Endothelial cell of umbilical vein (primary cell): ENCODE measurements around the gene C1QTNF5. TPM values are rescaled to one million over a fixed set of nuclear protein-coding genes. Genes with fewer than 3 reads are reported as not detected.

Experiments
- BruUV-seq: library from RNA; stranded (reverse); fragments of 400-500 nt; replicated peaks from 2 replicates; lab custom pipeline; 2021; lab: Mats Ljungman, UMichigan
- CTCF ChIA-PET: fragments of 300-600, 350-600 bp; sonication (Branson Sonifier 250); formaldehyde crosslinking; loops from one replicate; lab custom pipeline; 2021; ENCODE audit warnings: antibody characterized with exemption, inconsistent platforms; lab: Charles Lee
- POLR2A ChIA-PET: fragments of 300-600, 350-600 bp; sonication (Branson Sonifier 250); formaldehyde crosslinking; loops from one replicate; lab custom pipeline; 2021; ENCODE audit warnings: antibody characterized with exemption, inconsistent platforms; lab: Charles Lee
- DNase-seq: peaks from one replicate; pipeline ENCODE4 v3.0.0-alpha.2; 2011; ENCODE audit warnings: low read depth, low spot score
- FAIRE-seq: peaks from 2 replicates; lab custom pipeline; 2011; peaks lifted over from hg19 to GRCh38; lab: Jason Lieb, UNC
- H2AFZ ChIP-seq: 2 replicates; pipeline ENCODE4 v1.6.0; 2012; ENCODE audit warnings: low read depth, low read length, control low read depth, inconsistent platforms
- H3K27ac ChIP-seq: 2 replicates; pipeline ENCODE4 v1.5.1; 2011; ENCODE audit warnings: low read depth, mild to moderate bottlenecking, control low read depth, low read length, moderate library complexity; ENCODE audit not compliant: insufficient read depth
- H3K27me3 ChIP-seq, 2 experiments: 2 replicates each; pipeline versions ENCODE4 v1.6.0 to v1.6.1; 2011; ENCODE audit warnings: low read length in 2 of 2, mixed read lengths in 1 of 2; ENCODE audit not compliant: control insufficient read depth in 2 of 2, insufficient read depth in 2 of 2
- H3K36me3 ChIP-seq, 2 experiments: 2 replicates in 1 of 2; 3 replicates in 1 of 2; pipeline ENCODE4 v1.5.1; 2011; ENCODE audit warnings: low read length in 2 of 2, mild to moderate bottlenecking in 1 of 2, moderate library complexity in 1 of 2; ENCODE audit not compliant: control insufficient read depth in 2 of 2, insufficient read depth in 2 of 2; ENCODE audit errors: extremely low read depth in 1 of 2
- H3K4me1 ChIP-seq: 3 replicates; pipeline ENCODE4 v1.5.1; 2011; ENCODE audit warnings: mild to moderate bottlenecking, low read length; ENCODE audit not compliant: control insufficient read depth, insufficient read depth; ENCODE audit errors: extremely low read depth
- H3K4me2 ChIP-seq: 2 replicates; pipeline ENCODE4 v1.6.1; 2011; ENCODE audit warnings: low read length, control low read depth, mixed read lengths; ENCODE audit not compliant: insufficient read depth
- H3K4me3 ChIP-seq, 3 experiments: fragments of 200-600 bp in 1 of 3; sonication (generic), shearing (Covaris generic) in 1 of 3; replicated peaks in 1 of 3; 2 replicates each; pipeline ENCODE4 v1.5.1; 2011 to 2016; ENCODE audit warnings: control low read depth in 3 of 3, low read length in 3 of 3, mild to moderate bottlenecking in 2 of 3, inconsistent platforms in 1 of 3, low read depth in 1 of 3, moderate library complexity in 1 of 3; ENCODE audit not compliant: insufficient read depth in 1 of 3
- H3K79me2 ChIP-seq: 2 replicates; pipeline ENCODE4 v1.6.0; 2012; ENCODE audit warnings: low read length, inconsistent platforms; ENCODE audit not compliant: control insufficient read depth, insufficient read depth
- H3K9ac ChIP-seq: replicated peaks from 2 replicates; pipeline ENCODE3; 2011; ENCODE audit warnings: low read length, control low read depth; ENCODE audit not compliant: insufficient read depth; ENCODE audit errors: extremely low read depth
- H3K9me1 ChIP-seq: replicated peaks from 3 replicates; pipeline ENCODE4 v1.6.0; 2011; ENCODE audit warnings: mild to moderate bottlenecking, low read length; ENCODE audit not compliant: control insufficient read depth, insufficient read depth; ENCODE audit errors: extremely low read depth
- H3K9me3 ChIP-seq: replicated peaks from 2 replicates; pipeline ENCODE4 v1.5.1; 2012; ENCODE audit warnings: low read length, inconsistent platforms; ENCODE audit not compliant: control insufficient read depth, insufficient read depth
- H4K20me1 ChIP-seq: replicated peaks from 2 replicates; pipeline ENCODE3; 2011; ENCODE audit warnings: mild to moderate bottlenecking, low read length; ENCODE audit not compliant: control insufficient read depth, insufficient read depth; ENCODE audit errors: extremely low read depth
- CTCF ChIP-seq, 2 donors: IDR thresholded peaks; 1 replicate in 1 of 2; 2 replicates in 1 of 2; pipeline ENCODE4 v1.5.1; 2011; ENCODE audit warnings: low read length in 2 of 2, mild to moderate bottlenecking in 2 of 2, moderate library complexity in 2 of 2, control low read depth in 1 of 2, inconsistent platforms in 1 of 2, low read depth in 1 of 2; ENCODE audit not compliant: insufficient read depth in 1 of 2; ENCODE audit errors: extremely low read depth in 1 of 2
- JUN ChIP-seq: IDR thresholded peaks from 2 replicates; pipeline ENCODE4 v1.6.1; 2011; ENCODE audit warnings: borderline replicate concordance, low read depth; ENCODE audit not compliant: insufficient read length, insufficient read depth
- dilution Hi-C: fragments of 300-500 bp; cut with MboI; formaldehyde crosslinking; loops from one replicate; pipeline ENCODE4 v1.15.0; 2019; ENCODE audit warnings: low sequenced_read_pairs; ENCODE audit not compliant: extremely low pct_ligation_motif_present
- intact Hi-C: fragments of 100-400 bp; cut with micrococcal nuclease; formaldehyde crosslinking; loops from one replicate; pipeline ENCODE4 v1.10.0; 2022
- polyA plus RNA-seq, 4 experiments: library from polyadenylated mRNA; depleted of rRNA in 3 of 4; stranded (reverse) in 3 of 4; unstranded in 1 of 4; fragments of >200 nt; gene quantifications; 2 replicates each; pipeline versions ENCODE4 v1.2.1 to v1.2.3, GENCODE V29; 2011 to 2012; ENCODE audit warnings: missing spikeins in 1 of 4
- total RNA-seq: library from RNA; stranded (reverse); gene quantifications from 2 replicates; pipeline ENCODE4 v1.2.3, GENCODE V29; 2021

C1QTNF5 gene
- total and polyA plus RNA-seq, 2 donors (not counting 3 experiments of a cell fraction or from before 2014, with no cell fraction given) = 126 to 201 TPM

GRCh38 chr11:119373921-119374631 is 33.4 kb upstream of the C1QTNF5 start:
- Histone ChIP-seq H3K4me1 (no peaks in the 10 kb centered on the region), H3K4me2 (no peak overlapping the region), H3K4me3 (no peak overlapping the region), H3K27me3 (no peaks in the 10 kb centered on the region), H4K20me1 (no peaks in the 10 kb centered on the region), H3K9me1 (no peaks in the 10 kb centered on the region), H2AFZ (no peak overlapping the region), H3K36me3 (no peaks in the 10 kb centered on the region), H3K27ac (no peak overlapping the region), H3K9me3 (no peaks in the 10 kb centered on the region), H3K9ac (no peak overlapping the region), H3K79me2 (no peaks in the 10 kb centered on the region)
- dilution Hi-C loops (no loop called here), intact Hi-C loops (loop anchor here (1.0 to 5.0 kb wide), 3 partner anchors 18 to 167 kb away; partner anchors contain the start of genes C1QTNF5 and CBL)
- BruUV-seq = no TSS peak
- POLR2A ChIA-PET = interaction anchor here (1.0 kb wide), 1 partner anchor 33 kb away, joined by 12 read pairs; the partner anchor contains the start of gene C1QTNF5
- FAIRE-seq (peak; percentile 91), DNase-seq (peak; percentile 79)
- CTCF ChIA-PET = interaction anchor here (0.7 to 11.7 kb wide), 18 partner anchors 9 to 735 kb away, joined by 3 to 154 read pairs (median 4); partner anchors contain the start of genes C1QTNF5 and CBL
- TF ChIP-seq CTCF (IDR thresholded peaks at IDR 0.05; ENCODE audit: extremely low read depth in 1 of 2, insufficient read depth in 1 of 2, low read depth in 1 of 2, low read length in 2 of 2) (peak; percentile 90 to 92), JUN (no peak)
